Lower lobe of right lung (tissue), 2 donors: Measurements from ENCODE around the gene PLPPR1. TPM values are rescaled to one million over a fixed set of nuclear protein-coding genes. Genes with fewer than 3 reads are reported as not detected.
A peak's percentile ranks its signal among the peaks of the same experiment; 100 is the strongest.

ENCODE experiments used
- ATAC-seq, 2 donors: fragments of 200-7000 bp; cut with Tn5 transposase; one replicate each; pipeline ENCODE4 v1.9.1; 2020 to 2022; ENCODE audit warnings: mild to moderate bottlenecking in 2 of 2, moderate library complexity in 2 of 2
- DNase-seq: peaks from one replicate; pipeline ENCODE4 v3.0.0-alpha.2; 2020
- H3K27ac ChIP-seq: fragments of 200-600 bp; one replicate; pipeline ENCODE4 v1.8.0; 2022
- H3K27me3 ChIP-seq: fragments of 200-600 bp; one replicate; pipeline ENCODE4 v1.8.0; 2022; ENCODE audit warnings: low read depth
- H3K36me3 ChIP-seq: fragments of 200-600 bp; one replicate; pipeline ENCODE4 v1.8.0; 2022; ENCODE audit warnings: mild to moderate bottlenecking
- H3K4me1 ChIP-seq: fragments of 200-600 bp; one replicate; pipeline ENCODE4 v1.8.0; 2022
- H3K4me3 ChIP-seq: fragments of 200-600 bp; one replicate; pipeline ENCODE4 v1.8.0; 2022; ENCODE audit warnings: mild to moderate bottlenecking
- H3K9me3 ChIP-seq: fragments of 200-600 bp; one replicate; pipeline ENCODE4 v1.8.0; 2022
- intact Hi-C: fragments of 100-400 bp; cut with DNase I; formaldehyde crosslinking; loops from one replicate; pipeline ENCODE4 v1.11.0; 2022
- total RNA-seq: library from RNA; stranded (reverse); fragmentation: NEBNext Ultra II Directional; extraction: Animal tissue kit (Norgen Biotek cat#: 25700); gene quantifications from one replicate; pipeline ENCODE4 v1.2.1, GENCODE V29; 2021
- TF ChIP-seq, protein P1 (sequence below): fragments of 200-600 bp; IDR thresholded peaks from one replicate; pipeline ENCODE4 v1.8.0; 2022; ENCODE audit warnings: antibody characterized with exemption, mild to moderate bottlenecking
- donor health status: DM: no; HTN: yes; CAD: no; lungs with severe emphysema.

The PLPPR1 gene
- total RNA-seq, 1 donor from 2014 or later, result 5.4 TPM

DNA sequence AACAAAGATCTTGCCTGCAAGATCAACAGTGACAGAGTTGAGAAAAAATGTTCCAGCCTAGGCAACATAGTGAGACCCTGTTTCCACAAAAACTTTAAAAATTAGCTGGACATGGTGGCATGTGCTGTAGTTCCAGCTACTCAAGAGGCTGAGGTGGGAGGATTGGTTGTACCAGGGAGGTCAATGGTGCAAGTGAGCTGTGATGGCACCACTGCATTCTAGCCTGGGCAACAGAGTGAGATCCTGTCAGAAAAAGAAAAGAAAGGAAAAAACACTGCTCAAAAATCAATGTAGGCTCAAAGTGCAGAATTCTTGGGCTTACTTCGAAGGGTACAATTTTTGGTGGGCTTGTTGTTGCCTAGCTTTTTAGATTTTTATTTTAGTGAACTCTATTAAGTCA, 145.4 kb downstream of the PLPPR1 start:
- no peak for DNase-seq
- no peak overlapping the region for H3K27ac ChIP-seq
- H3K36me3 ChIP-seq, result no peaks in the 10 kb centered on the region
- H3K9me3 ChIP-seq, result no peaks in the 10 kb centered on the region
- no peaks in the 10 kb centered on the region for H3K27me3 ChIP-seq
- no peak overlapping the region for H3K4me3 ChIP-seq
- H3K4me1 ChIP-seq, result no peaks in the 10 kb centered on the region
- intact Hi-C loops, result no loop called here
- TF ChIP-seq, protein P1, sequence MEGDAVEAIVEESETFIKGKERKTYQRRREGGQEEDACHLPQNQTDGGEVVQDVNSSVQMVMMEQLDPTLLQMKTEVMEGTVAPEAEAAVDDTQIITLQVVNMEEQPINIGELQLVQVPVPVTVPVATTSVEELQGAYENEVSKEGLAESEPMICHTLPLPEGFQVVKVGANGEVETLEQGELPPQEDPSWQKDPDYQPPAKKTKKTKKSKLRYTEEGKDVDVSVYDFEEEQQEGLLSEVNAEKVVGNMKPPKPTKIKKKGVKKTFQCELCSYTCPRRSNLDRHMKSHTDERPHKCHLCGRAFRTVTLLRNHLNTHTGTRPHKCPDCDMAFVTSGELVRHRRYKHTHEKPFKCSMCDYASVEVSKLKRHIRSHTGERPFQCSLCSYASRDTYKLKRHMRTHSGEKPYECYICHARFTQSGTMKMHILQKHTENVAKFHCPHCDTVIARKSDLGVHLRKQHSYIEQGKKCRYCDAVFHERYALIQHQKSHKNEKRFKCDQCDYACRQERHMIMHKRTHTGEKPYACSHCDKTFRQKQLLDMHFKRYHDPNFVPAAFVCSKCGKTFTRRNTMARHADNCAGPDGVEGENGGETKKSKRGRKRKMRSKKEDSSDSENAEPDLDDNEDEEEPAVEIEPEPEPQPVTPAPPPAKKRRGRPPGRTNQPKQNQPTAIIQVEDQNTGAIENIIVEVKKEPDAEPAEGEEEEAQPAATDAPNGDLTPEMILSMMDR, result no peak
- no peak for ATAC-seq

DNA sequence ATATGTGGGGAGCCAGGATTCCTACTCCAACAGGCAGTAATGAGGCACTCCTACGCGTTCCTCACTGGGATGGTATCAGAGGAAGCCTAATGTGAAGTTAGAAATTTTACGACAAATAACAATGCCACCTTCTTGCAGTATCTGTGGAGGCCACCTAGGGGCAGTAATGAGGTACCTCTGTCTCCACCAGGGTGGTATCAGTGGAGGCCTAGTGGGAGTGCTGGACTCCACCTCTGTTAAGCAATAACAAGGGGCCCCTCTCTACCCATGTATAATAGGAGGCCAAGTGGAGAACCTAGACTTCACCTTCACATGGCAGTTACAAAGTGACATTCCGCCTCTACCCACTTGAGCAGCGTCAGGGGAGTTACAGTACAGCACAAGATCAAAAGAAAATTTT, 147.9 kb downstream of the PLPPR1 start:
- Histone ChIP-seq H3K4me3 (no peak overlapping the region), H3K36me3 (no peaks in the 10 kb centered on the region), H3K27me3 (no peaks in the 10 kb centered on the region), H3K9me3 (no peaks in the 10 kb centered on the region), H3K27ac (no peak overlapping the region), H3K4me1 (no peaks in the 10 kb centered on the region)
- TF ChIP-seq, protein P1, result no peak
- no peak for ATAC-seq
- intact Hi-C loops, result no loop called here
- DNase-seq, result no peak

DNA sequence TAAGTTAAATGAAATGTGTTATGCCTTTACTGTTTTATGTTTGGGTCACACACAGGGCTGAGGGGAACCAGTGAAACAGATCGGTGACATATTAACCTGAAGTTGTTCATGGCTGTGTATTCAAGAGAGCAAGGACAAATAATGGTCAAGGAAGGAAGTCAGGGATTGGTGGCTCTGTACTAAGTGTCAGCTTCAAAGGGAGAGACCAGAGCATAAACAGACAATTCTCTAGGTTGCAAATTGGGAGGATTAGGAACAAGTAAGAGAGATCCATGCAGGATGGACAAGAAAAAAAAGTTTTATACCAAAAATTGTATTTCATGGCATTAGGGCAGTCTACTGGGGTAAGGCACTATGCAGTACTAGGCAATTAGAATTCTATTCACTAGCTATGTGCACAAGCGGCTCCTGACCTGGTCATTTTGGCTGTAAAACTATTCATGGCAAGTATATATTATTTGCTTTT, 156.3 kb downstream of the PLPPR1 start:
- Histone ChIP-seq H3K27me3 (no peaks in the 10 kb centered on the region), H3K27ac (no peak overlapping the region), H3K9me3 (no peaks in the 10 kb centered on the region), H3K4me3 (peak overlapping the region; percentile 24), H3K36me3 (no peaks in the 10 kb centered on the region), H3K4me1 (no peaks in the 10 kb centered on the region)
- intact Hi-C loops, result no loop called here
- TF ChIP-seq, protein P1, result no peak
- DNase-seq, result no peak
- ATAC-seq, result peak; percentile 35 to 71

- ATAC-seq, result no peak
- H3K4me3 ChIP-seq, result no peak overlapping the region
- H3K36me3 ChIP-seq, result no peaks in the 10 kb centered on the region
- TF ChIP-seq, protein P1, result no peak
- H3K27me3 ChIP-seq, result no peaks in the 10 kb centered on the region
- H3K9me3 ChIP-seq, result no peaks in the 10 kb centered on the region
- no peak for DNase-seq
- H3K4me1 ChIP-seq, result no peaks in the 10 kb centered on the region
- H3K27ac ChIP-seq, result no peak overlapping the region
- intact Hi-C loops, result no loop called here
Measured at GRCh38 chr9:101191723-101192122, 163.2 kb downstream of the PLPPR1 start.

GRCh38 chr9:101197026-101197425, 168.5 kb downstream of the PLPPR1 start:
- no peak overlapping the region for H3K27ac ChIP-seq
- no peaks in the 10 kb centered on the region for H3K4me1 ChIP-seq
- intact Hi-C loops, result no loop called here
- H3K36me3 ChIP-seq, result no peaks in the 10 kb centered on the region
- no peak overlapping the region for H3K4me3 ChIP-seq
- TF ChIP-seq, protein P1, result no peak
- DNase-seq (no peak), ATAC-seq (no peak)
- H3K9me3 ChIP-seq, result no peaks in the 10 kb centered on the region
- H3K27me3 ChIP-seq, result no peaks in the 10 kb centered on the region

DNA sequence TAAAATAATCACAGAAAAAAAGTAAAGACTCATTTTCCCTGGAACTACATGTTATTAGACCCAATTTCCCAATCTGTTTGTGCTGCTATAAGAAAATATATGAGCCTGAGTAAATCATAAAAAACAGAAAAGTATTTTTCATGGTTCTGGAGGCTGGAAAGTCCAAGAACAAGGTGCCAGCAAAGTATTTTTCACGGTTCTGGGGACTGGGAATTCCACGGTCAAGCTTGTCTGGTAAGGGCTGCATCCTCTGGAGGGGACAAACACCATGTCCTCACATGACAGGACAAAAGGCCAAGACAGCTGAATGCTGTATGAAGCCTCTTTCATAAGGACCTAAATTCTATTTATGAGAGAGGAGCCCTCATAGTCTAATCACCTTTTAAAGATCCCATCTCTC, 172.3 kb downstream of the PLPPR1 start:
- TF ChIP-seq, protein P1, result no peak
- no peak for ATAC-seq
- intact Hi-C loops, result no loop called here
- no peaks in the 10 kb centered on the region for H3K36me3 ChIP-seq
- no peak overlapping the region for H3K27ac ChIP-seq
- no peak for DNase-seq
- H3K4me3 ChIP-seq, result no peak overlapping the region
- no peaks in the 10 kb centered on the region for H3K27me3 ChIP-seq
- H3K9me3 ChIP-seq, result no peaks in the 10 kb centered on the region
- H3K4me1 ChIP-seq, result no peaks in the 10 kb centered on the region
